Endothelial cell of umbilical vein (primary cell): Measurements from ENCODE around the gene SLC25A13.

Experiments
- CTCF ChIP-seq, 2 donors: IDR thresholded peaks; 1 replicate in 1 of 2; 2 replicates in 1 of 2; pipeline ENCODE4 v1.5.1; 2011; ENCODE audit warnings: low read length in 2 of 2, mild to moderate bottlenecking in 2 of 2, moderate library complexity in 2 of 2, control low read depth in 1 of 2, inconsistent platforms in 1 of 2, low read depth in 1 of 2; ENCODE audit not compliant: insufficient read depth in 1 of 2; ENCODE audit errors: extremely low read depth in 1 of 2
- EZH2 ChIP-seq: IDR thresholded peaks from 2 replicates; pipeline ENCODE4 v1.6.1; 2012; ENCODE audit warnings: borderline replicate concordance, low read depth, mild to moderate bottlenecking, moderate library complexity, low read length, inconsistent platforms; ENCODE audit not compliant: severe bottlenecking
- GATA2 ChIP-seq: IDR thresholded peaks from 2 replicates; pipeline ENCODE4 v1.7.0; 2011; ENCODE audit warnings: low read depth, mild to moderate bottlenecking, moderate library complexity, mixed read lengths, low read length; ENCODE audit not compliant: insufficient read length, insufficient read depth
- POLR2A ChIP-seq: IDR thresholded peaks from 2 replicates; pipeline ENCODE4 v1.6.1; 2012; ENCODE audit warnings: low read depth, mild to moderate bottlenecking, control low read depth, low read length

- TF ChIP-seq GATA2 (no peak), CTCF (IDR thresholded peaks at IDR 0.05; ENCODE audit: extremely low read depth in 1 of 2, insufficient read depth in 1 of 2, low read depth in 1 of 2, low read length in 2 of 2) (no peak), EZH2 (no peak), POLR2A (no peak)
These were observed 117.3 kb downstream of the SLC25A13 start for GRCh38 chr7:96204601-96205000.
